Stimulated activated CD8-positive, alpha-beta memory T cell treated with anti-CD3 and anti-CD28 coated beads, Interleukin-7, amount 100 ng/mL, for 24 hours (primary cell): ENCODE results near the gene FCHSD2.
"Not testable (repeated sequence)": the region's sequence is repeated elsewhere in the genome, so short reads cannot be mapped to it uniquely, and the experiment has no call there.

Source experiments
- DNase-seq: peaks from one replicate; pipeline ENCODE4 v3.0.0-alpha.2; 2020; ENCODE audit warnings: low read depth

Gene FCHSD2

DNA sequence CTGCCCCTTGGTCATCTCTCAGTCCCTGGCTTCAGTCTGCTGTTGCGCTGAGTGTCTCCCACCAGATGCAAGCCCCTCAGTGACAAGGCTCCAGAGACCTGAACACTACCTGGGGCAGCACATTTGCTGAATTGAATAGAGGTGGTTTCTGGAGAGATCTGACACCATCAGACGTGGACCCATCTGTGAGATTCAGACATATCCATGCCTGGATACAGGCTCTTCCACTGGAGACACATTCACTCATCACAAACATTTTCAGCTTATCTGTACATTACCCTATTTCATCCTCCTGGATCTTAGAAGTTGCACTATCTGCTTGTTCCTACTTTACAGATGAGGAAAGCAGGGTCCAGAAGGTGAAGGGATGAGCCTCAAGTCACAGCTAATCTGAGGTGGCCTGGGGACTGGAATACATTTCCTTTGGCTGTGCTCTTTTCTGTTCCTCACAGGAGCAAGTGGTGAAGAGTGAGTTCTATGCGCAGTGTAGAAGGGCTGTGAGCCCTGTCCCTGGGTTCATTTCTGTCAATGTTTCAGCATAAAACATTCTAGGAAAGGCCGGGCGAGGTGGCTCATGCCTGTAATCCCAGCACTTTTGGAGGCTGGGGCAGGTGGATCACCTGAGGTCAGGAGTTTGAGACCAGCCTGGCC lies 308.9 kb downstream of the FCHSD2 start:
- DNase-seq, result no peak

DNA sequence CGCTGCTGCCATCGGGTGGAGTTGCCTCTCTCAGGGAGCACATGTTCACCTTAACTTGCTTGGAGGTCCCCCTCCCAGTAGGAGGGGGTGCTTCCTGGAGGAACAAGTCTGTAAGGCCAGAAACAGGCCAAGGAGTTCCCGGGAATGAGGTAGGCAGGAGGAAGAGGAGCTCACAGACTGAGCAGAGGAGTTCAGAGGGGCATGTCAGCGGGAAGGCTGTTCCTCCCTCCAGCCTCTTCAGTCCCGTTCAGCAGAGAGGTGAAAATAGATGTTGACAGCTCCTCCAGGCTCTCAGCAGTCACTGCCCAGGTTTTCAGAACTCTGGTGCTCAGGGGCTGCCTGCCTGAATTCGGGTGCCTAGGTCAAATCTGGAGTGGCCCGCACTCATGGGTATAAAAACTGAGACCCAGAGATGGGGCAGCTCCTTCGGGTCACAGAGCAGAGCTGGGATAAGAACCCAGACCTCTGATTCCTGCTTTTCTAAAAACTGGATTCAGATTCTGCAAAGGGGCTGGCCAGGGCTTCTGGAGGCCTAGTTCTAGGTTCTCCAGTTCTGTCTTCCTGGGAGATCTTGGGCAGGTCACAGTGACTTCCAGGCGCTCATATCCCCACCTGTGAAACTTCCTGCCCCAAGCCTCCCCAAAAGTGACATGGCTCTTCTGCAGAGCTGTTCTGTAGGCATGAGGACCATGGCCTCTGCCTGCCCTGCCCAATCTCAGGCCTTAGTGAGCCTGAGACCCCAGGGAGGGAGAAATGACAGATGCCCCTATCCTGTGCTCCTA lies 309.6 kb downstream of the FCHSD2 start:
- DNase-seq, result no peak

DNA sequence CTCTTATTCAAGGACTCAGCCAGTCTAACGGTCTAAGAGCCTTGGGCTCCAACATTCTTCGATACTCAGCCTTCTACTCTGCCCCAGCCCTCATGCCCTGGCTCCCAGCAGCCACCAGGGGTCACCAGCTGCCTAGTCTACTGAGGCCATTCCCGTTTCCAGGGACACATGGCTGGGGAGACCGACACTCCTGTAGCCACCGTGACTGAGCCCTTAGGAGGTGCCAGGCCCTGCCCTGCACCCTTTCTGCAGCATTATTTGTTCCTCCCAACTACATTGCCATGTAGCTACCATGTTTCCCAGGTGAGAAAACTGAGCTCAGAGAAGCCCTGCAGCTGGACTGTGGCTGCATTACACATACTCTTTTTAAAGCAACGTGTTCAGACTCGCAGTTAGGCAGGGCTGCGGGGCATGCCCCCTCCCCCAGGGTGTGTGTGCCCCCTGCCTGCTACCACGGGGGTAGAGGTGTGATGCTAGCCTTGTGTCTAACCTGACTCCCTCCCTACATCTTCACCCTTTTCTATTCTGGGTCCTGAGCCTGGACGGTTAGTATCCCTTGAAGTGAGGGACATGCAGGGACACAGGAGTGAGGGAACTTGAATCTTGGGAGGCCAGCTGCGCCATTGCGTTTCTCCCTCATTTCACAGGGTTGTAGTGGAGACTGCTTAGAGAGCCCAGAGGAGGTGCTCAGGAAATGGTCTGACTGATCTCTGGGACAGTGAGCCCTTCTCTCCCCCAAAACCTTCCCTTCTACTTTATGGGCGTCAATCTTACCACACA lies 310.4 kb downstream of the FCHSD2 start:
- peak; percentile 30 for DNase-seq

DNA sequence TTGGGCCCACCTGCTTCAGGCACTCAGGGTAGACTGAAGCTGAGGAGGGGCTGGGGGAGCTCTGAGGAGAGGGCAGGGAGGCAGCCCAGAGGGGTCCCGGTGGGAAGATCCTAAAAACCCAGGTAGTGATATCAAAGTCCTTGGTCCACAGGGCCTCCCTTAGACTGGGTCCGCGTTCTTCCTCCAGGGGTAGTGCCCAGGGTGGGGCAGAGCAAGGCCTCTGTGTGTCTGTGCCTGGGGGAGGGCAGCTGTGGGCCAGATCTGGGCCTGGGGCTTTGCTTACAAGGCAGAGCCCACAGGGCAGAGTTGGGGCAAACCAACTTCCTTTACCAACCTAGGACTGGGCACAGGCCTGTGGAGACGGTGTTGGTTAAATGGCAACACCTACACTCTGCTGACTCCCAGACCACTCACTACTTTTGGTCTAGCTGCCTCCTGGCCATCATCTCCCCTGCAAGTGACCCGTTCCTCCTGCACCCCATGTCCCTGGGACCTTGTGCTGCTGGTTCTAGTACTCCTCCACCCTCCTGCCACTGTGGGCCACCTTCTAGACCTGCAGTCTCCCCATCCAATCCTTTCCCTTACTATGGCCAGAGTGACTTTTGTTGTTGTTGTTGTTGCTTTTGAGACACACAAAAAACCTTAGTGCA lies 312.1 kb downstream of the FCHSD2 start:
- no peak for DNase-seq

DNA sequence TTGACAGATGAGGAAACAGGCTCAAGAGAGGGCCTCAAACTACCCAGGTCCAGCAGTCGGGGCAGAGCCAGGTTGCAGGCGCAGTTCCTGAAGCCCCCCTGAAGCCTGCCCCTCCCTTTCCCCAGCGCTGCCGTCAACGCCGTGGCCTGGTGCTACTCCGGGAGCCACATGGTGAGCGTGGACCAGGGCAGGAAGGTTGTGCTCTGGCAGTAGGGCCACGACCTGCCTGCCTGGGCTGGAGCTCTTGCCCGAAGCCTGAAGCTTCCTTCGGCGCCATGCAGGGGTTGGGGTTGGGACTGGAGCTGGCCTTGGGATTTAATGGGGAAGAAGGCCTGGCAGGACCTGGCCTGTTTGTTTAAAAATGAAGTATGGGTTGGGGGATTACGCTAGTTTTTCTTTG lies 312.9 kb downstream of the FCHSD2 start:
- no peak for DNase-seq

DNA sequence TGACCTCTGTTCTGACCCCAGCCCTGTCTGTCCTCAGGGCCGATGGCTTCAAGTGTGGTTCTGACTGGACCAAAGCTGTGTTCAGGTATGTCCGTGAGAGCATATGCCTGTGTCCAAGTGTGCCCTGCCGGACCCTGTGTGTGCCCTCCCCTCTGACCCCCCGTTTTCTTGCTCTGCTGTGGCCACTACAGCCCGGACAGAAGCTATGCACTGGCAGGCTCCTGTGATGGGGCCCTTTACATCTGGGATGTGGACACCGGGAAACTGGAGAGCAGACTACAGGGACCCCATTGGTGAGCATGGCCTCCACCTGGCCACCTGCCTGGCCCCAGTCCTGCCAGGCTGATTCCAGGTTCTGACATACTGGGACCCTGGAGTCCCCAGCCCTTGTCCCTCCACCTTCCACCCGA lies 313.4 kb downstream of the FCHSD2 start:
- DNase-seq, result no peak

DNA sequence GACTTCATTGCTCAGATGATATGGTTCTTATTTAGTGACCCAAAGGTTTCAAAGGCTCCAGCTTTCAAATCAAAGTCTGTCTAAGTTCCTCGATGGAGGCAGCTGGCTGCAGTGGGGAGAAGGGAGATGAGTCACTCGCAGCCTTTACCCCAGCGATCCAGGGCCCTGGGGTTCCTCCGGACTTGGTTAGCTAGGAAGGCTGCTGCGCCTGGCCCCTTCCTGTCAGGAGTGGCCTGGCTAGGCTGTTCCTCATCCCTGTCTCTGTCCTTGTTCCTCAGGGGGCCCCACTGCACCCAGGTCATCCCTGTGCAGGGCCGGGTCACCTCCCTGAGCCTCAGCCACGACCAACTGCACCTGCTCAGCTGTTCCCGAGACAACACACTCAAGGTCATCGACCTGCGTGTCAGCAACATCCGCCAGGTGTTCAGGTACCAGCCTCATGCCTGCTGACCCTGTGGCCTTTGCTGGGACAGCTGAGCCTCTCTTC lies 314.0 kb downstream of the FCHSD2 start:
- DNase-seq, result no peak

DNA sequence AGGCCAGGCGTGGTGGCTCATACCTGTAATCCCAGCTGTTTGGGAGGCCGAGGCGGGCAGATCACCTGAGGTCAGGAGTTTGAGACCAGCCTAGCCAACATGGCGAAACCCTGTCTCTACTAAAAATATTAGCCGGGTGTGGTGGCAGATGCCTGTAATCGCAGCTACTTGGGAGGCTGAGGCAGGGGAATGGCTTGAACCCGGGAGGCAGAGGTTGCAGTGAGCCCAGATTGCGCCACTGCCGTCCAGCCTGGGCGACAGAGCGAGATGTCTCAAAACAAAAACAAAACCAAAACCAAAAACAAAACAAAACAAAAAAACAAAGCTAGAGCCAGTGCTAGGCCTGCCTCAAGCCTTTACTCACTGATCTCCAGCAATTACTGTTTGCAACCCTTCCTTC lies 314.5 kb downstream of the FCHSD2 start:
- DNase-seq, result not testable (repeated sequence)

DNA sequence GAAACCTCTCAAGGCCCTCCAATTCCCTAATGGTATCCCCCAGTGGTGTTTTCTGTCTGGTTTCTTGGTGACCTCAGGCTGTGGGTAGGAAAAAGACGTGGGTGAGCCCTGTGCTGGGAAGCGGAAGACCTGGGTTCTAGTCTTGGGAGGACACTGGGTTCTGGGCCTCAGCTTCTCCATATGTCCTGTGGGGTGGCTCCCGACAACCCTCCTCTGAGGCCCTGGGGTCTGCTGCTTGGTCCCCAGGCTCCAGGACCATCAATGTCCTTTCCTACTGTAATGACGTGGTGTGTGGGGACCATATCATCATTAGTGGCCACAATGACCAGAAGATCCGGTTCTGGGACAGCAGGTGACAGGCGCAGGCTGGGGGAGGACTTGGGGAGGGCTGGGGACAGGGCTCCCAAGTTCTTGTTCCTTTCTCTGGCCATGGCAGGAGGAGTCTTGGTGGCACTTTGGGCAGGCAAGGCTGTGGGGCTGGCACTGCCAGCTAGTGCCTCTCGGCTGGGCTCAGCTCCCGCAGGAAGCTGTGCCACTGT lies 315.1 kb downstream of the FCHSD2 start:
- DNase-seq, result no peak

DNA sequence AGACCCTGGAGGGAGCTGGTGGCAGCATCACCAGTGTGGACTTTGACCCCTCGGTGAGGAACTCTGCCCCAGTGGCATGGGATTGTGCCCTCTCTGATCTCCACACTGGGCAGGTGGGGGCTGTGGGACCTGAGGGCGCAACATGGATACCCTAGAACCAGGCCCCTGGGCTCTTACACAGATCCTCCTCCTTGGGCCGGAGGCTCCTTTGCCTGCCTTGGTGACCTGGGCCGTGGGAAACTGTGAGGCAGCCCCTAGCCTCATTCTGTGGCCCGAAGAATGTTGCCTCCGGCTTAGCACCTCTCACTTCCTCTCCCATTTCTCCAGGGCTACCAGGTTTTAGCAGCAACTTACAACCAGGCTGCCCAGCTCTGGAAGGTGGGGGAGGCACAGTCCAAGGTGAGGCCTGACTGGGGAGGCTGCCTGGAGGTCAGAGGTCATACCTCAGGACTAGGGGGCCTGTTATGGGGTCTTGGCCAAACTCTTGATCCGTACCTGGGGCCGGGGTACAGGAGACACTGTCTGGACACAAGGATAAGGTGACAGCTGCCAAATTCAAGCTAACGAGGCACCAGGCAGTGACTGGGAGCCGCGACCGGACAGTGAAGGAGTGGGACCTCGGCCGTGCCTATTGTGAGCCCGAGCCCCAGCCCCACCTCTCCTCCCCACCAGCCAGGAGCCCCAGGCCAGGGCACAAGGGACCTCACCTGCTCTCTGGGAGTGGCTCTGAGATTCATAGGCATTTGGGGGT lies 315.8 kb downstream of the FCHSD2 start:
- DNase-seq, result no peak

DNA sequence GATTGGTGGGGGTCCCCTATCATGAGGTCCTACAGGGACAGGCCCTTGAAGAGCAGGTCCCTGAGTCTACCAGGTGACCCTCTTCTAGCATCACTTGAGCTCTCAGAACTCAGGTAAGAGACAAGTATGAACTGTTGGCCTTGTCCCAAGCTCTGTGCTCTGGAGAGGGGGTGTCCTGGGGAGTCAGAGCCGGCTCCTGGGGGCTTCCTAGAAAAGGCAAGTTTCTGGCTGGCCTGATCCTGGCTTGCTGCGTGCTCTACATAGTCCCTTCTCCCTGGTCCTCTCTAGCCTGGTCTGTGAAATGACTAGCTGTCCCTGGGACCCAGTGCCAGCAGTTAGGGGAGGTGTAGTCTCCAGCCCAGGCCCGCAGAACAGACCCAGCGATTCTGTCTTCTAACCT lies 316.5 kb downstream of the FCHSD2 start:
- DNase-seq, result no peak

DNA sequence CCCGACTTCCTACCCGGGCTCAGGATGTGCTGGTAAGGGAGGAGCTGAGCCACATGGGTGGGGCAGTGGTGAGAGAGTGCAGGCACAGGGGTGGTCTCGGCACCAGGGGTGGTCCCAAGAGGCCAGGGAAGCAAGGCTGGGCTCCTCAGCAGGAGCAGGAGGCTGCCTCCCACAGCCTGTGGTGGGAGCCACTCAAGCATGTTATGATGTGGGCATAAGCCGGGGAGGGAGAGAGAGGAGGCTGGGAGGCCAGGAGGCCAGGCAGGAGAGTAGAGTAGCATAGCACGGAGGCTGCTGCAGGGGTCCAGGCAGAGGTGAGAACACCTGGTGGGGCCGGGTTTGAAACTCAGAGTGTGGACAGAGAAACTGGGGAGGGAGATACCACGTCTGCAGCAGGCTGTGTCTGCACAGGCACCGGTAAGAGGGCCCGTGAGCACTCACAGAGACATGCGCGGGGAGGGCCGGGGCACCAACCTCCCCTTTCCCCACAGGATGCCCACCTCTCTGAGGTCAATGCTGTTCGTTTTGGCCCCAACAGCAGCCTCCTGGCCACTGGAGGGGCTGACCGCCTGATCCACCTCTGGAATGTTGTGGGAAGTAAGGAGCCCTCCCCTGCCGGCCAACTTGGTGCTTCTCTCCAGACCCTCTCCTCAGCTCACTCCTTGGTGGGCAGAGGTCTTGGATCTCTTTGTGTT lies 317.2 kb downstream of the FCHSD2 start:
- DNase-seq, result no peak

DNA sequence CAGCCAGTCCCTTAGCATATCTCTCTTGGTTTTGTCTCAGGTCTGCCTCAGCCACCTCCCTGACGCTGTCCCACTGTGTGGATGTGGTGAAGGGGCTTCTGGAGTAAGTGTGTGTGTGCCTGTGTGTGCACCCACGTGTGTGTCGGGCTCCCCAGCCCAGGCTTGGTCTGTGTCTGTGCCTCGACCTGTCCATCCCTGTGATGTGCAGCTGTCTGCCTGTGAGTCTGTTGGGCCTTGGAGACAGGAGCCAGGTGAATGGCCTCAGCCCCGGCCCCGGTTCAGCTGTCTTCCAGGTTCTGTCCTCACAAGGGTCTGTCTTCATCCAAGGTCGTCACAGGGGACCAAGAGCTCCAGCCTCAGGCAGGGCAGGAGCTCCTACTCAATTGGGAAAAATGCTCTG lies 318.1 kb downstream of the FCHSD2 start:
- no peak for DNase-seq

DNA sequence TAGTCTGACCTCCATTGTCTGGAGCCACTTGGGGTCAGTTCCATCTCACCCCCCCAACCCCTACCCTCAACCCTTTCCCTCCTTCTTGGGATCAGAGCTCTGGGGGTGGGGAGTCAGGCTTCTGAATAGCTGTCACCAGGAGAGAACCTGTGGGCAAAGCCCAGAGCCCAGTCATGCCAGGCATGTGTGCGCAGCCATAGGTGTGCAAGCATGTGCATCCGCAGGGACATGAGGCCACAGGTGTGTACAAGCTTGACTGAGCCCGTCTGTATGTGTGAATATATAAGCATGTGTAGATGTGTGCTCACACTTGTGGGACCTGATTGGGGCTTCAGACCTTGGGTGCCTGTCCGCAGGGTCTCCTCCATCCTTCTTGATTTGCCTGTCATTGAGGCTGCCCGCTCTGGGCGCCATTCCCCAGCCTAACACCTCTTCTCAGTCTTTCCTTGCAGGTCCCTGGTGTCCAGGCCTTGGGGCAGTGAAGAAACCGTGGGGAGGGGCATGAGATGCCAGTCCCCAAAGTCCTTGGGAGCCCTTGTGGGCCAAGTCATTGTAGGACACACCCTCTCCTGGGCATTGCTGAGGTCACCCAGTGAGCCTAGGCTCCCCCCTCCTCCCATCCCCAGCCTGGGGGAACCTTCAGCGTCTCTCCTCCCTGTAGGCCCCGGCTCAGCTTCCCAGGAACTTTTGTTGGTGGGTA lies 318.9 kb downstream of the FCHSD2 start:
- no peak for DNase-seq

DNA sequence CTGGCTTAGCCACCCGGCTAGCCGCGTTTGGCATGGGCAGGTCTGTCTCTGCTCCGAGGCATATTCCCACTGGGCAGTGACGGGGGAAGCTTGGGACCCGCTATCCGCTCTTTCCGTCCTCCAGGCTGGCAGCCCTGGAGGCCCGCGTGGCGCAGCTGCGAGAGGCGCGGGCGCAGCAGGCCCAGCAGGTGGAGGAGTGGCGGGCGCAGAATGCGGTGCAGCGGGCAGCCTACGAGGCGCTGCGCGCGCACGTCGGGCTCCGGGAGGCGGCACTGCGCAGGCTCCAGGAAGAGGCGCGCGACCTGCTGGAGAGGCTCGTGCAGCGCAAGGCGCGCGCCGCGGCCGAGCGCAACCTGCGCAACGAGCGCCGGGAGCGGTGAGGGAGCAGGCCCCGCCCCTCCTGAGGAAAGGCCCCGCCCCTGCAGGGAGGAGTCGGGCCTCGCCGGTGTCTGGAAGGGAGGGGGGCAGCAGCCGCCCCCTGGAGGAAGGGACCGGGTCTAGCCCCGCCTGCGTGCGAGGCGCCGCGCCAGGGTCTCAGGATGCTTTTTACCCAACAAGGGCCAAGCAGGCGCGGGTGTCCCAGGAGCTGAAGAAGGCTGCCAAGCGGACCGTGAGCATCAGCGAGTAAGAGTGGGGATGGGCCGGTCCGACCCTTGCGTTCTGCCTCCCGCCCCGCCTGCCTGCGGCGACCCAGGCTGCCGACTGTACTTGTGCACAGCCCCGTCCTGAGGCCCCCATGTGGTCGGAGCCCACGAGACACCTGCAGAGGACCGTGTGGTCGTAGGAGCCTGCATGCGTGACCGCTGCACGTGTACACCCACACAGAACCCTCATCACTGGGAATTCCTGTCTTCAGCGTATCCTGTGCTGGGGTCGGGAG lies 320.0 kb downstream of the FCHSD2 start:
- peak; percentile 44 for DNase-seq

DNA sequence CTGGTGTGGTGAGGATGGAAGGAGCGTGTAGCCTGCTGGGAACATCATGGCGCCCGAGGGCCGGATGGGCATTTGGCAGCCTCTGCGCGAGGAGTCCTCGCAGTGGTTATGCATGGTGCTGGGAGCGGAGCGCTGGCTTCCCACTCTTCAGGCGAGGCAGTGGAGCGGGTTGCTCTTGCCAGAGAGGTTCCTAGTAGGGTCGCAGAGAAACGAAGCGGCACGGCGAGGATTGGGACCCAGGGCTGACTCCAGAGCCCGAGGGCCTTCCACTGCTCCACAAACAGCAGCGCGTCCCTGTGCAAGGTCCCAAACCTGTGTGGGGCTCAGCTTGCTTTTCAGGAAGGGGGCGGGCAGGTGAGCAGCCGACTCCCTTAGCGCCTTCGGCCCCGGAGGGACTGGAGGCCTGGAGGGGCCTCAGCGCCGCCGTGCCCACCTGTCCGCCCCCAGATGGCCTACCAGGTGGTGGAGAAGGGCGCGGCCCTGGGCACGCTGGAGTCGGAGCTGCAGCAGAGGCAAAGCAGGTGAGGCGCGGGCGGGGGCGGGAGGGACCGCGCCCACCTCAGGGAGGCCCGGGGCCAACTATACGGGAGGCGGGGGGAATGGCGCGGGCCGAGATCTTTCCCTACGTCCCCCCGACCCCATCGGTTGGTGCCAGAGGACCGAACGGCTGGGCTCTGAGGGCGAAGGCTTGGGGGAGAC lies 320.7 kb downstream of the FCHSD2 start:
- no peak for DNase-seq

DNA sequence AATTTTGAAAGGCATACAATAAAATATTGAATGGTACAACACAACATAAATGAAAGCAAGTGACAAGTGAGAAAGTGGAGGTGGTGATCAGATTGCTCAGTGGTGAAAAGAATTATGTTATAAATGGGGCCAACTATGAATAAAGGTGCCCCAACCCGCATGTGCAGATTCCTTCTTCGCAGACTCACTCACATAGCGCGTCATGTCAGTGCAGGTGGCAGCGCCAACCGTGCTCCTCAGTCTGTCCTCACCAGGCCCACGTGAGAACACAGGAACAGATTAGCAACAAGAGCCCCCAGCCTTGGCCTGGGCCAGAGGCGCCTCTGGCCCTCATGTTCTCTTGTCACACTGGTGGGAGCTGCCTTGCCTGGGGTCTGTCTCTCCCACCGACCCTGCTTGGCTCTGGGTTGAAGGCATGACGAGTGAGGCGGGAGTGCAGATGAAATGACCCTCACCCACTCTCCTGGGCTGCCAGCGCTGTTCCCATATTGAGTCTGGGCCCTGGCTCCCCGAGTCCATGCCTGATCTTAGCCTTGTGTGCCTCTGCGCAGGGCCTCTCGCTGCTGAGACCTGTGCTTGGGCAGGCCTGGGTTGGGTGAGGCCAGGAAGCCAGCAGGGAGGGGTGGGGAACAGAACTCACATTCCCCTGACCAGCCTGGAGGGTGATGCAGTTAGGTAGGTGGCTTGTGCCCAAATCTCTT lies 321.5 kb downstream of the FCHSD2 start:
- no peak for DNase-seq

DNA sequence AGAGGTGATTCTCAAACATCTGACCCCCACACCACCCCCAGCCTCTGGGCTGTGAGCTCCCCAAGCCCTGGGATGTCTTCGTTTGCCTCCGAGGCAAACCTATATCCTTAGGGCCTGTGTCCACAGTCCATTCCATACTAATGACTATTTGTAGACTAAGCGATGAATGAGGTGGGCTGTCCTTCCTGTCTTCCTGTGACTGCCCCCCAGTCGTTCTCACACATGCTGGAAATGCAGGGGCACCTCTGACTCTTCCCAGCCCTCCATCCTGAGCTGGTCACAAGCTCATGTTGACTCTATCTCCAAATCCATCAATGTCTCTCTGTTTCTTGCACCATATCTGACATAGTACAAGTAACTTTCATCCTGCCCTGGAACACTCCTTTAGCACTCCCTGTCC lies 323.1 kb downstream of the FCHSD2 start:
- DNase-seq, result no peak
